GM21619 (cell line): Measurements from ENCODE around the gene MAGIX.
A peak's percentile ranks its signal among the peaks of the same experiment; 100 is the strongest.
"Not testable (repeated sequence)": the region's sequence is repeated elsewhere in the genome, so short reads cannot be mapped to it uniquely, and the experiment has no call there.

Experiments
- ATAC-seq: cut with Tn5 transposase; IDR thresholded peaks from one replicate; pipeline ENCODE4 v1.9.1; 2021; ENCODE audit not compliant: unreplicated experiment

The MAGIX gene

DNA sequence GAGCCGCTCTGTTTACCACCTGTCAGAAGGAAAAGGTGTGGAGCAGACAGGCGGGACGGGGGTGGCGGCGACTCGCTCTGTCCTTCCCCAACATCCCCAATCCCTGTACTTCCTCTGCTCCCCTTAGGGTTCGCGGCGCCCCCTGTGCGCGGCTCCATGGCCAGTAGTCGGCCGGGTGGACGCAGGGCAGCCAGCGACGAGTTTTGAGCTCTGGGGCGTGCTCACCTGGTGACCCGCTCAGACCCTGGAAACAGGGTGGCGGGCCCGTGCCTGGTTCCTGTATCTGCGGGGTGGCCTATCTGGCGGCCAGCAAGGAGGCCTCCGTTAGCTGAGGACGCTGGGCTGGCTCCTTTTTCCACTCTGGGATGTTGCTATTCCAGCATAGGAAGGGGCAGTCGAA, 5.4 kb upstream of the MAGIX start:
- no peak for ATAC-seq

DNA sequence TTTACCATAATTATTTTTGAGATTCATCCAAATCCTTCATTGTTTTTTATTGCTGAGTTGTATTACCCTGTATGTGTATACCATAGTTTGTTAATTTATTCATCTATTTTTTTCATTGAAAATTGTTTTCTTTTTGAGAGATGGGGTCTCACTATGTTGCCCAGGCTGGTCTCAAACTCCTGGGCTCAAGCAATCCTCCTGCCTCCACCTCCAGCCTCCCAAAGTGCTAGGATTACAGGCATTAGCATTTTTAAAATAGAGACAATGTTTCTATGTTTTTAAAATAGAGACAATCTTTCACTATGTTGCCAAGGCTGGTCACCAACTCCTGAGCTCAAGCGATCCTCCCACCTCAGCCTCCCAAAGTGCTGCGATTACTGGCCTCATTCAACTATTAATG, 1.6 kb upstream of the MAGIX start:
- no peak for ATAC-seq

DNA sequence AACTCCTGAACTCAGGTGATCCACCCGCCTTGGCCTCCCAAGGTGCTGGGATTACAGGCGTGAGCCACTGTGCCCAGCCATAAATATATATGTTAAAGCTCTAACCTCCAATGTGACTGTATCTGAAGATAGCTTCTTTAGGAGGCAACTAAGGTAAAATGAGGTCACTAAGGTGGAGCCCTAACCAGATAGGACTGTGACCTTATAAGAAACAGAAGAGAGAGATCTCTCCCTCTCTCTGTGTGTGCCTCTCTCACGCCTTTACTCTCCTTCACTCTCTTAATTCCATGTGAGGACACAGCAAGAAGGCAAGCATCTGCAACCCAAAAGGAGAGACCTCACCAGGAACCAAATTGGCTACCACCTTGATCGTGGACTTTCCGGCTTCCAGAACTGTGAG, 926 bp upstream of the MAGIX start:
- ATAC-seq, result no peak

DNA sequence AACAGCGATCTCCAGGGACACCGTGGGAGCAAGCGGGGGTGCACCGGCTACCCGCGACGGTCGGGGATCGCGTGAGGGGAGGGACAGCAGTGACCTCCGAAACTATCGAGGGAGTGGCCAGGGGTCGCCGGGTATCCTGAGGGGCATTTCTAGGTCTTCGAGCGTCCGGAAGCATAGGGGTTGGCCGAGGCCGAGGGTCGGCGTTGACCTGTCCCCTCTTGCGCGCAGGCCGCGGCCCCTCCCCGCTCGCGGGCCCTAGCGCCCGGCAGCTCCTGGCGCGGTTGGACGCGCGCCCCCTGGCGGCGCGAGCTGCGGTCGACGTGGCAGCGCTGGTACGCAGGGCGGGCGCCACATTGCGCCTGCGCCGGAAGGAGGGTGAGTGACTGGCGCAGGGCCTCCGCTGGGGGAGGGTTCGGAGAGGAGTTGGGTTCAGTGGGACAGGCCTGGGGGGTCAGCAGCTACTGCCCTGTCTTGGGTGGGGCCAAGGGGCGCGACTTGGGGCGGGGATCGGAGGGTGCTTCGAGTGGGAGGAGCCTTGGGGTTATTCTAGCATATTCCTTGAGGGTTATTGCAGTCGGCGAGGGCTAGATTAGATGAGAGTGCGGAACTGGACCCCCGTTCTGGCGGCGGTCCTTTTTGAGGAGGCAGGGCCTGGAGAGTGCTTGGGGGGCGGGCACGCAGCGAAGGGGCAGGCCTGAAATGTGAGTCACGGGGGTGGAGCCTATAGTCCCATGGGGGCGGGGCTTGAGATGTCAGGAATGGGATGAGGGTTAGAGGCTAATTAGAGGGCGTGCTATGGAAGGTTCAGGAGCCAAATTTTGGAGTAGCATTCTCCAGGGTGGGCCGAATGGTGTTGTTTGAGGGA, 1.2 kb downstream of the MAGIX start:
- peak; percentile 38 for ATAC-seq

DNA sequence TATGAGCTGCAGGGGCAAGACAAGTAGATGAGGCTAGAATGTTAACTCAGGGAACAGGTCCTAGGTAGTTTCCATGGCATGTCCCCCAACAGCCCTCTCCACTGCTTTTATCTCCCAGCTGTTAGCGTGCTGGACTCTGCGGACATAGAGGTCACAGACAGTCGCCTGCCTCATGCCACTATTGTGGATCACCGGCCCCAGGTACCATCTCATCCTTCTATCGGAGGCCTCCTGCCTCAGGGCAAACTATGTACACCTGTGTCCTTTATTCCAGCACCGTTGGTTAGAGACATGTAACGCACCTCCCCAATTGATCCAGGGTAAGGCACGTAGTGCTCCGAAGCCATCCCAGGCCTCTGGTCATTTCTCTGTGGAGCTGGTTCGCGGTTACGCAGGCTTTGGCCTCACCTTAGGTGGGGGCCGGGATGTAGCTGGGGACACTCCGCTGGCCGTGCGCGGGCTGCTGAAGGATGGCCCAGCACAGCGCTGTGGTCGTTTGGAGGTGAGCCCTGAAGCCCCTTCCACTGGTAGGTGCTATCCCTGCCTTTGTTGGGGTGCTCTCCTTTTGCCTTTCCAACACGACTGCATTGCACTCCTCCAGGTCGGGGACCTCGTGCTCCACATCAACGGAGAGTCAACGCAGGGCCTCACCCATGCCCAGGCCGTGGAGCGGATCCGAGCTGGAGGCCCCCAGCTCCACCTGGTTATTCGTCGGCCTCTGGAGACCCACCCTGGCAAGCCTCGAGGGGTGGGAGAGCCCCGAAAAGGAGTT, 2.2 kb downstream of the MAGIX start:
- ATAC-seq, result no peak

DNA sequence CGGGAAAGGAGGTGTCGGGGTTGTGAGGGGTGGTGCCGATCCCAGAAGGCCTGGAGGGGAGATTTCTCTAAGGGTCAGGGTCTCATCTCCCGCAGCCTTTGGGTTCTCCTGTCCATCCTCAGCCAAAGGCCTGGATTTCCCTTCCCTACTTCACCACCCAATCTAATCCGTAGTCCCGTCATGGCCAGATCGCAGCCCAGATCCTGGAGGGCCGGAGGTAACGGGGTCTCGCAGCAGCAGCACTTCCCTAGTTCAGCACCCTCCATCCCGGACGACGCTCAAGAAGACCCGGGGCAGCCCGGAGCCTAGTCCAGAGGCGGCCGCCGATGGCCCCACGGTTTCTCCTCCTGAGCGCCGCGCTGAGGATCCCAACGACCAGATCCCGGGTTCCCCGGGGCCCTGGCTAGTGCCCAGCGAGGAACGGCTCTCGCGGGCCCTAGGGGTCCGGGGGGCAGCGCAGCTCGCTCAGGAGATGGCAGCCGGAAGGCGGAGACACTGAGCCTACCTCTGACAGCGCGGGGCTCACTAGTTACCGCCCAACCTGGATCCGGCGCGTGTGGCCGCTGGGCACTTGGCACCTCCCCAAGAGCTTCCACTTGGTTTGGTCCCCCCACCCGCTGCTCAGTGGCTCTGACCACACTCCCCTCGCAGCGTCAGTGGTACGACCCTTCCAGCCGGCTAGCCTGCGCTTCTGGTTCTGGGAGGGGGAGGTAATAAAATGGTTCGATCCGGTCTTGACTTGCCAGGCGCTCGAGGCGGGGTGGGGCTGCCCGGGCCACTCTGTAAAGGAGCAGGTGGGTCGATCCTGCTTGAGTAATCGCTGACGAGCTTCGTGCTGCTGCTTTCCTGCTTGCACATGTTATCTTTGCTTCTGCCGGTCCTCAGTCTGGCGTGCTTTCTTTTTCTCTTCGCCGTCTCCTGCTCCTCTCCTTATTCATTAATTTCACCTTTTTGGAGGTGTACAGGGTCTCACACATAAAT, 3.6 kb downstream of the MAGIX start:
- peak; percentile 40 for ATAC-seq

DNA sequence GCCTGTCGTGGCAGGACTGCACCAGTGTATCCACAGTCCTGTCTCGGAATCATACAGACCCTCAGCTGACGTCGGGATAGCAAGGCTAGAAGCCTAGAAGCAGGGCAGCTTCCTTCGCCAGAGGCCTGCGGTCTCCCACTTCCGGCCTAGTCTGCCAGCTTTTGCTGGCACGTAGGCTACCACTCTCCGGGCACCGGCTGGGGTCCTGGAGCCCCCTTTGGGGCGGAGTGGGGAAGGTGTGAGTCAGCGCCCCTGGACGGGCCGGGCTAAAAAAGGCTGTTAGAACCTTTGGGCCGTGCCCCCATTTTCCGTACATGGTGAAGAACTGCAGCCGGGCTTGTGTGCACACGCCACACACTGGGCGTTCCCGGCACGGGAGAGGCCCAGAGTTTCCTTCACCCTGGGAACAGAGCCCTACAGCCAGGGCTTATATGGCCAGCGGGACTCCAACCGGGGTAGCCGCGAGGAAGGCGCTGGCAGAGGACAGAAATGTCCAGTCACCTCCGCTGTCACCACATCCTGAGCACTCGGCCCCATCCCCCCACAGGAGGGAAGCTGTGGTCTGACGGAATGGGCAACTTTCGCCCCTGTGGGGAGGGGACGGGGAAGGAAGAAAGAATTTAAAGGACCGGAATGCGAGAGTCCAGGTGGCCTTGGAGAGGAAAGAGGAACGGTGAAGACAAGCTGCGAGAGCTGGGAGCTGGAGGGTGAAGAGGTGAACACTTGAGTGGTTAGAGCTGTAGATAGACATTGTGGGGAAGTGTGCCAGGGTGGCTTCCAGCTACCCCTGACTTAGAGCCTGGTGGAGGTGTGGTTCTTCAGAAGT, 4.6 kb downstream of the MAGIX start:
- ATAC-seq, result peak; percentile 13

DNA sequence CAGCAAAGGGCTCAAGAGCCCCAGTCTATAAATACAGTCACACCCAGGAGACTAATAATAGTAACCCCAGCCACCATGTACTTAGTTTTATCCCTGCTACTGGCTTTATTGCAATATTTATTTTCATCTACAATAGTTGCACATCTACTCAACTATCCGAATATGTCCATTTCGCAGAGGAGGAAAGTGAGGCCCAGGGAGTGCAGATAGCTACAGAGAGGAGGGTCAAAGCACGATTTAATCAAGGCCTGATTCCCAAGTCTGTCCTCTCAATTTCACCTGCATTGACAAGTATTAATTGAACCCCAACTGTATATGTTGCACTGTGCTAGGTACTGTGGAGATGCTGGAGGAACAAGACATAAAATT, 5.2 kb downstream of the MAGIX start:
- ATAC-seq, result no peak

DNA sequence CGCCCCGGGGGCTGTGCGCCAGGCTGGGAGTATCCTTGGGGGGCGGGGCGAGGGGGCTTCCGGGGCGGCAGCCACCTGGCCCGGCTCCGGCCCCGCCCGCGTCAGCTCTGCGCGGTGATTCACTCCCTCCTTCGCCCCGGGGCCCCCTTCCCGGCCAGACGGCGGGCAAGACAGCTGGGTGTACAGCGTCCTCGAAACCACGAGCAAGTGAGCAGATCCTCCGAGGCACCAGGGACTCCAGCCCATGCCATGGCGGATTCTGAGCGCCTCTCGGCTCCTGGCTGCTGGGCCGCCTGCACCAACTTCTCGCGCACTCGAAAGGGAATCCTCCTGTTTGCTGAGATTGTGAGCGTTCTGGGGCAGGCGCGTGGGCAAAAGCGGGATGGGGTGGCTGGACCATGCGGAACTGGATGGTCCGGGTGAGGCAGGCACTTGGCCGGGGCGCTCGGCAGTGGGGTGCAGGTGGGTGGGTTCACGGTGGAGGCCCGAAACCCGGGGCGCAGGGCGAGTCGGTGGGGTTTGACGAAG, 9.3 kb downstream of the MAGIX start, which contains the start of gene PLP2:
PLP2 (plus strand) TSS at position 147 of the 528 bp plus-strand sequence; CDS start at position 250, 103 bp downstream.
- ATAC-seq, result peak; percentile 31

DNA sequence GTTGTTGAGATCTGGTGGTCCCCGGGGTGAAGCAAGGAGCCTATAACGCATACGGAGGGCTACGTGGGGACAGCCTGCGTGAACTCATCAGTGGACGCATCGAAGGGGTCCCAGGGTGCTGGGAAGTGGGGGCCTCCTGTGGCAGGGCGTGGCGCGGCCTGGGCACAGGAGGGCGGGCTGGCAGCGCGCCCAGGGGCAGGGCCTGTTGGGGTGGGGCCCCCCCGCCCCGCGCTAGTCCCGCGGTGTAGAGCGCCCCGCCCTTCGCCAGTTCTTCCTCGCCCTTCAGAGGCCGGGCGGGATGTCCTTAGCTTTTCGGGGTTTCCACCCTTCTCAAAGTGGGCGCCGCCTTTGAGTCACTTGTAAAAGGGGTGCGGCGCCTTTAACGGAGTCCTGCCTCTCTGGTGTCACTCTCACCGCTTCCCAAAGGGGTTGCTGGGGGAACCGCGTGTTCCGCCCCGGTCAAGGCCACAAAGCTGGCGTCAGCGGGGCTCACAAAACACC, 9.8 kb downstream of the MAGIX start:
- peak; percentile 68 for ATAC-seq

DNA sequence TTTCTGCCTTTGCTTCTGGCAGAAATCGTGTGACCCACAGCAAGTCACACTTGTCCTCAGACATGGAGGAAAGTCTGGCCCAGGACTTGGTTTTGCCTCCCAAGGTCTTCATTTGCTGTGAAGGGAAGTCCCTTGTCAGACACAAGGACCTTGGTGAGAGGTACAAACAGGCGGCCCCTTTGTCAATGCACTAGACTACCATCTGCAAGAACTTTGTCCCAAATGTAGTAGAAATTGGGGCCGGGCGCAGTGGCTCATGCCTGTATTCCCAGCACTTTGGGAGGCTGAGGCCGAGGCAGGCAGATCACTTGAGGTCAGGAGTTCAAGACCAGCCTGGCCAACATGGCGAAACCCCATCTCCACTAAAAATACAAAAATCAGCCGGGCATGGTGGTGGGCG, 11.0 kb downstream of the MAGIX start:
- not testable (repeated sequence) for ATAC-seq

DNA sequence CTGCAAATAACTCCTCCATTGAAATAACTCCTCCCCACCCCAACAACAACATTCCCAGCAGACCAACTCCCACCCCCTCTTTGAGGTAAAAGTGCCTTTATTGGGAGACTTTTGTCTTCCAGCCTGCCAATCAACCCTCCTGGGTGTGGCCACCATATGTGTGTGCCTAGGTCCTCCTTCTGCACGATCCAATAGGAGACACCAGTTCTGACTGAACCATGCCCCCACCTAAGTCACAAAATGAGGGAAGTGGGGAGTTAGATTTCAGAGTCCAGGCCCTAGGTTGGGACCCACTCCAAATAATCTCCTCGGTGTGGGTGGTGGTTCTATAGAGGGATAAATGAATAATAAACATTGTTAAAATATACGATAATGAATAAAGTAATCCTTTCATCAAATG, 12.2 kb downstream of the MAGIX start:
- ATAC-seq, result no peak

DNA sequence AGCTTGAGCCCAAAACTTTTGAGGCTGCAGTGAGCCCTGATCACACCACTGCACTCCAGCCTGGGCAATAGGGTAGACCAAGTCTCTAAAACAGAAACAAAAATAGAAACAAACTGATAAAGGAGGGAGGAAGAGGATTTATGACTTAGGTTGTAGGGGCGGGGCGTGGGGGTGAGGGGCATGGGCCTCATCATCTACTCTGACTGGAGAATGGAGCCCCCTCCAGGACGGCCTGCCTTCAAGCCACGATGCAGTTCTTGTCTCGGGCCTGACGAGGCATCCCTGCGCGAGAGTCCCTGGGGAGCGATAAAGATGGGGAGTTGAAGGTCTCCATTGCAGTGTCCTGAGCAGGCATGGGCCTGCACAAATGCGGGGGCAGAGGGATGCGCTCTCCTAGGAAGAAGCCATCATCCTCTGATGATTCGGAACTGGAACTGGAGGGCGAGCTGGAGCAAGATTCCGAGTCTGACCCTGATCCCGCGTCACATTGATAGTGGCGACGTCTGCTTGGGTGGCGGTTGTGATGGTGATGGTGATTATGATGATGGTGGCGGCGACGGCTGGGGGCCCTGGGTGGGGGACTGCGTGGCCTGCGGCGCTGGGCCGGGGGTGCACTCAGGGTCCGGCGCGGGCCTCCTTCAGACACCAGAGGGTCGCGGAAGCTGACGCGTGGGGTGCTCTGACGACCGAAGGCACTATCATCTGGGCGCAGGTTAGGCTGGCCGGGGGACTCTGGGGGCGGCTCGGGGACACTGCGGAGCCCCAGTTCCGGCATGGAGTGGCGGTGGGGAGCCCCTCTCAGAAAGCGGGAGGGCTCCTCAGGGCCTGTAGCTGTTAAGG, 13.1 kb downstream of the MAGIX start:
- no peak for ATAC-seq

DNA sequence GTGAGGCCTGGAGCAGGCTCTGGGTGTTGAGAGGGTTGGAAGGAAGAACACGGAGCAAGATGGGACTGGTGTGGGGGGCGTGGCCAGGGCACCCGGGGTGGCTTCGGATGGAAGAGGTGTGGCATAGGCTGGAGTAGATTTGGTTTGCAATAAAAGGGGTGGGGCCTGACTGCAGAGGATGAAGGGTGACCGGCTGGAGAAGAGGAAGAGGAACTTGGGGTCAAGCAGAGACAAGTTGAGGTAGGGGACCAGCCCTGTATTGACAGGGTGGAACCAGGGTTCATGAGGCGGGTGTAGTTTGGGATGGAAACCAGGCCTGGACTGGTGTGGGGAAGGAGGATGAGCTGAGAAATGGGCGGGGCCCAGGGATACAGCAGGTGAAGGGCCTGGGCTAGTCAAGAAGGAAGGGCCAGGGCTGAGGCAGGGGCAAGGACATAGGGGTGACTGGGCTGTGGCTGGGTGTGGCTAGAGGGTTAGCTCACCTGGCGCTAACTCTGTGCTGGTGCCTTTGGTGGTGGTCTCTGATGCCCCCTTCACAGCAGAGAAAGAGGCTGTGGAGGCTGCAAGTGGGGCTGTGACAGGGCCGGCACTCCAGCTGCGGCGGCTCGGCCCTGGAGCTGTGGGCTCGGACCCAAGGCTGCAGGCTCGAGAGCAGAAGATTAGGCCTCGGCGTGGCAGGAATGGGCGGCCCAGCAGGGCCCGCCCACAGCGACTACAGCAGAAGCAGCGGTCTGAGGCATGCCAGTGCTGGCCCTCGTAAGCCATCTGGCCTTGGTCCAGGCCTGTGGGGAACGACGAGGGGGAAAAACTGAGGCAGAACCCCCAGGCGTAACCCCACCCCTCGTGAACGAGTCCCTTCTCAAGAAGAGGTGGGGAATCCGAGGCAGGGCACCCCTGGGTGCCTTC, 14.1 kb downstream of the MAGIX start:
- ATAC-seq, result no peak

DNA sequence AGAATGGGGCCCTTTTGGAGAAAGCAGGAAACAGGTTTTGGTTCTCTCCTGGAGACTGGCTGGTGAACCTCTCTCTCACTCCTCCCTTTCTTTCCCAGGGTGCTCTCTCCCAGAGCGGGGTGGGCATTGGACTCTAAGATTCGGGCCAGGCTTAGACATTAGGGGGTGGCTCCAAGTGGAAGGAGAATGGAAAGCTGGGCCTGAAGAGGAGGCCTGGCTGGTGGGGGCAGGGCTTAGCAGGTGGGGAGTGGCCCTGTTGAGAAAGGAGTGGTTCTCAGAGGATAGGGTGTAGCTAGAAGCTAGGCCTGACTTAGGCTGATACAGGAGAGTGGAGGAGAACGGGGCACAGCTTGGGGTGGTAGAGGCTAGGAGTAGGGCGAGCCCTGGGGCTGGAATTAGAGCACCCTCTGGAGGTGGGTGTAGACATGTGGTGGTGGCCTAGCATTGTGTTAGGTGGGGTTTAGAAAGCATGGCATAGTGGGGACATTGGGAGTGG, 14.8 kb downstream of the MAGIX start:
- ATAC-seq, result no peak

DNA sequence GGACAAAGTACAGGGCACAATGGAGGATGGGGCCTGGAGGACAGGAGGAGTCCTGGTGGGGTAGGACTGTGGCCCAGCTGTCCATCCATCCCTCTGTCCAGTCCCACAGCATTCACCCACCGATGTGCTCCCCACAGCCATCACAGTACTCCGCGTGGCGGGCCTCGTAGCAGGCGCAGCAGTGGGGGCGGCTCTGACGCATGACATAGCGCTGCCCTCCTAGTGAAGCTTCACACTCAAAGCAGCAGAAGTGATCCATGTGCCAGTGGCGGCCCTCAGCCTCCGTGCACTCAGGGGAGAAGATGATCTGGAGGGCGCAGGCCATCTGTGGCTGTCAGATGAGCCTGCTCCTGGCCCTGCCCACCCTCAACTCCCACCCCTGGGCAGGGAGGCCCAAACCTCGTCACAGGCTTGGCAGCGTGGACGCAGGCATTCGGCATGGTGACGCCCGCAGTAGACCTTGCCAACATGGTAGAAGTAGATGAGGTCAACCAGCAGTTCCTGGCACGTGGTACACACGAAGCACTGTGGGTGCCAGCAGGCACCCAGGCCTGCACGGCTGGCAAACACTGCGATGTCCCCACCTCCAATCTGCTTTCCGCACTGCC, 15.4 kb downstream of the MAGIX start:
- ATAC-seq, result no peak

DNA sequence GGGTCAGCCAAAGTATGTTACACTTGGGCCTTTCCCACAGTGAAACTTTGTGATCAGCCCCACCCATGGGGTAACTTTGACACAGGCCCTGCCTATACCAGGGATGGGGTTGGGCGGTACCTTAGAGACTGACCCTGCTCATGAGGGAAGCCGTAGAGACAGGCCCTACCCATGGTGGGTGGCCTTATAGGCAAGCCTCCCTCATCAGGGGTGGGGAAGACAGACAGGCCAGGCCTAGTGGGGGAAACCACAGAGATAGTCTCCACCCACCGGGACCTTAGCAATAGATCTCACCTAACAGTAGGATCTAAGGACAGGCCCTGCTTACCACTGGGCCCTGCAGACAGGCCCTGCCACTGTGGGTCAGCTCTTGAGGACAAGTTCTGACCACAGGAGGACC, 16.0 kb downstream of the MAGIX start:
- ATAC-seq, result no peak
